Gastroesophageal sphincter (tissue), 4 donors: ENCODE measurements around the gene LPP. TPM values are rescaled to one million over a fixed set of nuclear protein-coding genes. Genes with fewer than 3 reads are reported as not detected.

ENCODE experiments used
- ATAC-seq: fragments of 150-250 bp; one replicate; pipeline ENCODE4 v1.9.1; 2016; ENCODE audit warnings: mild to moderate bottlenecking, moderate library complexity
- H3K27ac ChIP-seq, 4 donors: fragments of 200-600 bp; sonication (generic) in 3 of 4; 1 replicate in 3 of 4; 2 replicates in 1 of 4; pipeline ENCODE4 v1.5.1; 2016 to 2019
- H3K27me3 ChIP-seq: fragments of 200-600 bp; sonication (generic); one replicate; pipeline ENCODE4 v1.5.1; 2019
- H3K36me3 ChIP-seq, 2 donors: fragments of 200-600 bp; sonication (generic); one replicate each; pipeline ENCODE4 v1.5.1; 2019; ENCODE audit warnings: control low read depth in 1 of 2
- H3K4me1 ChIP-seq, 3 donors: fragments of 200-600 bp; sonication (generic); 1 replicate in 2 of 3; 2 replicates in 1 of 3; pipeline ENCODE4 v1.5.1; 2016 to 2019; ENCODE audit warnings: control low read depth in 2 of 3
- H3K4me3 ChIP-seq, 2 donors: fragments of 200-600 bp; sonication (generic); one replicate each; pipeline ENCODE4 v1.5.1; 2019; ENCODE audit warnings: mild to moderate bottlenecking in 1 of 2, moderate library complexity in 1 of 2
- H3K9me3 ChIP-seq, 3 donors: fragments of 200-600 bp; sonication (generic); one replicate each; pipeline ENCODE4 v1.5.1; 2017 to 2019; ENCODE audit warnings: control low read depth in 2 of 3
- EP300 ChIP-seq: sonication (generic); formaldehyde crosslinking; IDR thresholded peaks from one replicate; pipeline ENCODE4 v1.6.1; 2017; ENCODE audit warnings: antibody characterized with exemption, mild to moderate bottlenecking
- POLR2A ChIP-seq, 2 donors: fragments of 450-650 bp; IDR thresholded peaks; one replicate each; pipeline ENCODE4 v1.6.1; 2017; ENCODE audit warnings: antibody characterized with exemption in 2 of 2, mild to moderate bottlenecking in 2 of 2, moderate library complexity in 1 of 2
- POLR2AphosphoS5 ChIP-seq: sonication (generic); formaldehyde crosslinking; IDR thresholded peaks from one replicate; pipeline ENCODE4 v1.6.1; 2017; ENCODE audit warnings: antibody characterized with exemption
- WGBS, 2 donors: methylation state at CpG; one replicate each; pipeline ENCODE4 v1.1.5; 2018; ENCODE audit warnings: low coverage in 1 of 2; 5-methylcytosine and 5-hydroxymethylcytosine counted together
- total RNA-seq, 4 donors: library from RNA; depleted of rRNA; stranded (reverse); fragments of >200 nt; gene quantifications; one replicate each; pipeline ENCODE4 v1.1.0, GENCODE V29; 2016
- TF ChIP-seq, protein P1 (sequence below), 4 experiments: fragments of 200-600 bp in 2 of 4; fragments of 450-650 bp in 2 of 4; sonication (generic) in 1 of 4; IDR thresholded peaks; one replicate each; pipeline ENCODE4 v1.5.1; 2017 to 2019; ENCODE audit warnings: antibody characterized with exemption in 4 of 4, mild to moderate bottlenecking in 2 of 4, moderate library complexity in 2 of 4

LPP gene
- total RNA-seq, 4 donors from 2014 or later = 1,243 to 2,297 (median 2,164) TPM

- H3K4me1 ChIP-seq = peaks cover 18 to 90% (median 30%) of the 10 kb centered on the region in 3 donors
- no peaks in the 10 kb centered on the region for H3K27me3 ChIP-seq
- no peaks in the 10 kb centered on the region for H3K9me3 ChIP-seq
- ATAC-seq = no peak
- 69 to 77% methylated on average over 3 of the region's 3 CpGs for WGBS, 2 donors
- H3K27ac ChIP-seq = no peak overlapping the region
- no peak overlapping the region for H3K4me3 ChIP-seq
- no peaks in the 10 kb centered on the region for H3K36me3 ChIP-seq
- TF ChIP-seq, protein P1, sequence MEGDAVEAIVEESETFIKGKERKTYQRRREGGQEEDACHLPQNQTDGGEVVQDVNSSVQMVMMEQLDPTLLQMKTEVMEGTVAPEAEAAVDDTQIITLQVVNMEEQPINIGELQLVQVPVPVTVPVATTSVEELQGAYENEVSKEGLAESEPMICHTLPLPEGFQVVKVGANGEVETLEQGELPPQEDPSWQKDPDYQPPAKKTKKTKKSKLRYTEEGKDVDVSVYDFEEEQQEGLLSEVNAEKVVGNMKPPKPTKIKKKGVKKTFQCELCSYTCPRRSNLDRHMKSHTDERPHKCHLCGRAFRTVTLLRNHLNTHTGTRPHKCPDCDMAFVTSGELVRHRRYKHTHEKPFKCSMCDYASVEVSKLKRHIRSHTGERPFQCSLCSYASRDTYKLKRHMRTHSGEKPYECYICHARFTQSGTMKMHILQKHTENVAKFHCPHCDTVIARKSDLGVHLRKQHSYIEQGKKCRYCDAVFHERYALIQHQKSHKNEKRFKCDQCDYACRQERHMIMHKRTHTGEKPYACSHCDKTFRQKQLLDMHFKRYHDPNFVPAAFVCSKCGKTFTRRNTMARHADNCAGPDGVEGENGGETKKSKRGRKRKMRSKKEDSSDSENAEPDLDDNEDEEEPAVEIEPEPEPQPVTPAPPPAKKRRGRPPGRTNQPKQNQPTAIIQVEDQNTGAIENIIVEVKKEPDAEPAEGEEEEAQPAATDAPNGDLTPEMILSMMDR (IDR thresholded peaks at IDR 0.05) = no peak
- TF ChIP-seq EP300 = no peak
- TF ChIP-seq POLR2A (IDR thresholded peaks at IDR 0.05) = no peak
- no peak for TF ChIP-seq POLR2AphosphoS5
Measured at GRCh38 chr3:188775412-188775811, 621.5 kb downstream of the LPP start.

DNA sequence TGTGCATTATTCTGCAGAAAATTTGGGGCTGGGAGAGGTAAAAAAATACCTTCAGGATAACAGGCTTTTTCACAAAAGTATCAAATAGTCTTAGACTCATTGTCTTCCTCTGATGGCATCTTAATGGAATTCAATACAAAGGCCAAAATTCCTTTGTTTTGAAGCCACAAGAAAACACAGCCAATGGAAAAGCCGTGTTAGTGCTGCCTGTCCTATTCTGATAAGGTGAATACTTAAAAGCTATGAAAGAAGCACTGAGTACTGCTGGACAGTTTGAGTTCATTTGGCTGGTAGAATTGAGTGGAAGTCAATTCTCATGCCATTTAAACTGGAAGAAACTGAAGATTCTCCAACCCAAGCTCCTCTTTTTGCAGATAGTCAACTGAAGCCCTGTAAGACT lies 622.5 kb downstream of the LPP start:
- Histone ChIP-seq H3K27me3 (no peaks in the 10 kb centered on the region), H3K36me3 (no peaks in the 10 kb centered on the region), H3K4me1 (peaks cover 25 to 100% (median 36%) of the 10 kb centered on the region in 3 donors), H3K4me3 (no peak overlapping the region), H3K9me3 (no peaks in the 10 kb centered on the region), H3K27ac (no peak overlapping the region)
- TF ChIP-seq POLR2AphosphoS5 = no peak
- TF ChIP-seq, protein P1 (IDR thresholded peaks at IDR 0.05) = no peak
- no peak for TF ChIP-seq EP300
- no peak for TF ChIP-seq POLR2A (IDR thresholded peaks at IDR 0.05)
- WGBS, 2 donors = 0 to 8% methylated on average over 1 of the region's 1 CpG
- ATAC-seq = no peak

- Histone ChIP-seq H3K4me1 (peaks cover 25 to 100% (median 36%) of the 10 kb centered on the region in 3 donors), H3K27ac (no peak overlapping the region), H3K9me3 (no peaks in the 10 kb centered on the region), H3K36me3 (no peaks in the 10 kb centered on the region), H3K4me3 (no peak overlapping the region), H3K27me3 (no peaks in the 10 kb centered on the region)
- TF ChIP-seq, protein P1 (IDR thresholded peaks at IDR 0.05) = no peak
- TF ChIP-seq EP300 = no peak
- TF ChIP-seq POLR2AphosphoS5 = no peak
- TF ChIP-seq POLR2A (IDR thresholded peaks at IDR 0.05) = no peak
- no peak for ATAC-seq
- 94% methylated on average over 1 of the region's 1 CpG for WGBS, 2 donors
Measured at GRCh38 chr3:188778091-188778852, 624.3 kb downstream of the LPP start.

GRCh38 chr3:188779281-188779980 lies 625.5 kb downstream of the LPP start:
- TF ChIP-seq POLR2AphosphoS5 (peak; percentile 73), POLR2A (IDR thresholded peaks at IDR 0.05) (no peak)
- TF ChIP-seq, protein P1 (IDR thresholded peaks at IDR 0.05) = no peak
- Histone ChIP-seq H3K4me3 (no peak overlapping the region), H3K9me3 (no peaks in the 10 kb centered on the region), H3K27me3 (no peaks in the 10 kb centered on the region), H3K4me1 (peaks cover 25 to 88% (median 34%) of the 10 kb centered on the region in 3 donors), H3K36me3 (no peaks in the 10 kb centered on the region), H3K27ac (peak overlapping the region; percentile 72 to 82 (median 79))
- peak; percentile 60 for ATAC-seq
- 44 to 69% methylated on average over 4 to 8 of the region's 8 CpGs for WGBS, 2 donors
